NCI-H524 treated with DMSO at 0.1 percent for 48 hours (cell line): Measurements from ENCODE around the gene FGFR2.

Experiments used
- DNase-seq: peaks from one replicate; lab custom pipeline; 2025; lab: John Stamatoyannopoulos, UW

FGFR2 gene

DNA sequence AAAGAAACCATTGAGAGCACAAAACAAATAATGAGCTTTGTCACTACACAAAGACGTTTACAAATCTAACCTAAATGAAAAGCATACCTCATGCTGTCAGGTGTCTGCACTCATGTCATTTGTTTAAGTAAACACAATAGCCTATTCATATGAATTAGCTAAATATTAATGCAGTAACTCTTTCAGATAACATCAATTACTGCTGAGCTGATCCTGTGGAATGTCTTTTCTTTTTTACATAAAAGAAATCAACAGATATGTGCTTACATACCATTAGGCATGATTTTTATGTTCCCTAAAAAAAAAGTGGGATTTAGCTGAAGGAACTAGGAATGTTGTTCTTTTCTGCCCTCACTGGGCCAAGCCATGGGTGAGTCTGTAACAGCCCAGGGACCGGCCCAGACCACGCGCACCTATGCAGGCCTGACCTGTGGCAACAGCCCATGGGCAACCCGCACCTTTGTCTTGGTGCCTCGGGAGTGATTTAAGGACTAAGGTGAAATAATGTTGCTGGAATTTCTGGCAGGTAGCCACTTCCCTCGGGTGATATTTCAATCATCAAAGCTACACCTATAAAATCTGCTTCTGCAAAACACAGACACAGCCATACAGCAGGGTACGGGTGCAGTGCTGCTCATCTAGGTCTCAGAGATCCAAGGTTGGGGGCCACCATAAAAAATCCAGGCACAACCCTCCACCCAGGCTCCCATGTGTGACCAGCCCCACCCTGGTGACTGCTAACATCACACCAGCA is 44.6 kb downstream of the FGFR2 start:
- no peak for DNase-seq

DNA sequence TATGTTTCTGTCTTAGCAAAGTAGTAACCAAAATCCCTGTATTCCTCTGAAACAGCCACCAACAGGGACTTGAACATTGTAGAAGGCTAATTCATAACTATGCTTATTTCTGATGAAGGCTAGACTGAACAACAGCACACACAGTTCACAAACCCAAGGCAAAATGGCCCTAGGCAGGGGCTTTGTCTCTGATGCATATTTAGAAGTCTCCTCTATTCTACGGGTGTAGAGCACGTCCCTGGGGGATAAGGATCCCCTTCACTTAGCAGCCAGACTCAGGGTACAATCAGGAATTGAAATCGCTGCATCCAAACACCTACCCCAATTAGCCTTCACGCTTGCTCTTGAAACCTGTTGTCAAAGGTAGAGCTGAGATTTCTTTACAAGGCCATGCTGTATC is 45.5 kb downstream of the FGFR2 start:
- no peak for DNase-seq

DNA sequence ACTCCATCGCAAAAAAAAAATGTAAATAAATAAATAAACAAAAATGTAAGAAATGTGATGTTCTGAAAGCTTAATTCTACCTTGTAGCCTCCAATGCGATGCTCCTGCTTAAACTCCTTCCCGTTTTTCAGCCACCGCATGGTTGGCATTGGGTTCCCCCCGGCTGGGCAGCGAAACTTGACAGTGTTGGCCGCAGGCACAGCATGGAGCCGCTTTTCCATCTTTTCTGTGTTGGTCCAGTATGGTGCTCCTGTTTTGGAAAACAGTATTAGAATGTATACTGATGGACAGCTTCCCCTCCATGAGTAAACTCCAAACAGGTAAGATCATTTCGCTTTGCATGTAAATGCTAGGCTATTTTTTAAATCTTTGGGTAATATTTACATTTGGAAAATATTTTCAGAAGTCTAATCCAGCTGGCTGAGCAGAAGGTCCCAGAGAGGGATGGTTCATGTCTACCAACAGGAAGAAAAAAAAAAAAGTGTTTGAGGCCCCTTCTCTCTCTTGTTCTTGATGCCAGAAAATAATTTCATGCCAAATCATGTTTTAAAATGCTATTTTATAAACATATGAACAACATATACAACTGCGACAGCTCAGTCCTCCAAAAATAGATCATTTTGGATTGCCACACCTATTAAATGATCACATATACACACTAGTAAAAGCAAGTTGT is 46.9 kb downstream of the FGFR2 start:
- no peak for DNase-seq

DNA sequence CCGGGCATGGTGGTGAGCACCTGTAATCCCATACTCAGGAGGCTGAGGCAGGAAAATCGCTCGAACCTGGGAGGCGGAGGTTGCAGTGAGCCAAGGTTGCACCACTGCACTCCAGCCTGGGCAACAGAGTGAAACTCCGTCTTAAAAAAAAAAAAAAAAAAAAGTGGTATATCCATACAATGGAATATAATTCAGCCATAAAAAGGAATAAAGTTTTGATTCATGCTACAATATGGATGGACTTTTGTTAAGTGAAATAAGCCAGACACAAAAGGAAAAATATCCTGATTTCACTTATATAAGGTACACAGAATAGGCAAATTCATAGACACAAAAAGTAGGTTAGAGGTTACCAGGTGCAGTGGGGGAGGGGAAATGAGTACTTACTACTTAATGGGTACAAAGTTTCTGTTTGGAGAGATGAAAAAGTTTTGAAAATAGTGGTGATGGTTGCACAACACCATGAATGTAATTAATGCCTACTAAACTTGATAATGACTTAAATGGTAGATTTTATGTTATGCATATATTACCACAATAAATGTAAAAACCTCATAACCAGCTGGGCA is 53.9 kb downstream of the FGFR2 start:
- no peak for DNase-seq

DNA sequence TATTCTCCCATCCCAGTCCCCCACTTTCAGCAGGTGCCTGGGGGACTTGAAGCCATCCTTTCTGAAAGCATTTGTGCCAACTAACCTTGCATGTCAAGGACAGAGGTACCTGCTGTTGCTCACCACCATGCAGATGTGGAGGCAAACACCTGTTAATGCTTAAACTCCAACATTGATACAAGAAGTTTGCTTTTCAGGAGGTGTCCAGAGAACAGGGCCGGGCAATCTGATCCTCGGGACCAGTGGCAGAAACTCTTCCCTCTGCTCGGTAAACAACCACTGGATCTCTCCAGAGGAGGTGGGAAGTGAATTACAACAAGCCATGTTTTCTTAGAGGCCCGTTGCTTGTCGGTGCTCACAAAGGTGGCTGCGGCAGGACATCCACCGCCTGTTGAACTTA is 54.7 kb downstream of the FGFR2 start:
- DNase-seq: no peak

DNA sequence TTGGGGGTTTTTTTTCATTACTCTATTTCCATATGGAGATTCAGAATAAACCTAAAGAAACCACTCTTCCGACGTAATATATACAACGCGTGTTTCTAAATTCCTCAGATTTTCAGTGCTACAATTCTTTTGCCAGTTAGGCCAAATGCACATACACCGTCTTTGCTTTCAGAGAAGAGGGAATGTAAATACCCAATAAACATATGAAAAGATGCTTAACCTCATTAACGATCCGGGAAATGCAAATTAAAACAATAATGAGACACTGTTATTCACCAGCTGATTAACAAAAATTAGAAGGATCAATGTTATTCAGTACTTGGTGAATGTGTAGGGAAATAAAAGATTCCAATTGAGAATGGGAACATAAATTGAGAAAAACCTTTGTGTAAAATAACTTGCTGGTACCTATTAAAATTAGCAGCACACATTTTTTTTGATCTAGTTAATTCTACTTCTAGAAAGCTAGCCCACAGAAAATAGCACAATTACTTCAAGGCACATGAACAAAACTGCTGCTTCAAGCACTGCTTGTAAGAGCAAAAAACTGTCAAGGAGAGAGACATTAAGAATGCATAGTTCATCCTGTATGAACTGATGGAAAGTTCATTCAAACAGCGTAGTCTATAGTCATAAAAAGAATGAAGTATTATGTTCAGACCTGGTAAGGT is 56.7 kb downstream of the FGFR2 start:
- DNase-seq: no peak

DNA sequence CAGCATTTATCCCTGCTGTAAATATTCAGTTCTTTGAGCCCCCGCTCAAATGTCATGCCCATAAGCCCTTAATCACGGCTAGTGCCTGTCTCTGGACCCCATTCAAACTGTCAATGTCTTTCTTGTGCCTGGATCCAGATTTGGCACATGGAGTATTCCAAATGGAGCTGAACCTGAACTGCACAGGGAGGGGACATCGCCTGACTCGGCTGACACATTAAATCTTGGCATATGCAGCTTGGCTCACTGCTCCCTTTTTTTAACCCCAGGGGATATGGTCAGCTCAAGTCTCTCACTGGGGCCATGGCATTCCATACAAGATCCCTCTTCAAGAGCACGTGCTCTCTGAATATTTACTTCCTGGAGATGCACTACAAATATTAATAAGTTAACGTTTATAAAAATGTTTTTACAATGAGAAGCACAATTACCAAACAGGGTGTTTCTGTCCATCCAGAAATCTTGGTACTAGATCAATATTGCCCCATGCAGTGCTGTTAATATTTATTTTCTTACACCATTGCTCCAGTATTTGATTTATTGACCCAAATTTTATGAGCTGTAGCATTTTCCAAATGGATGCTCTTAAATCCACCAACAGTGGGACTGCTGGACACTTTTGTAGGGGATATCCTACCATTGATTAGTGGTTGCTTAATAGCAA is 57.4 kb downstream of the FGFR2 start:
- DNase-seq: no peak

DNA sequence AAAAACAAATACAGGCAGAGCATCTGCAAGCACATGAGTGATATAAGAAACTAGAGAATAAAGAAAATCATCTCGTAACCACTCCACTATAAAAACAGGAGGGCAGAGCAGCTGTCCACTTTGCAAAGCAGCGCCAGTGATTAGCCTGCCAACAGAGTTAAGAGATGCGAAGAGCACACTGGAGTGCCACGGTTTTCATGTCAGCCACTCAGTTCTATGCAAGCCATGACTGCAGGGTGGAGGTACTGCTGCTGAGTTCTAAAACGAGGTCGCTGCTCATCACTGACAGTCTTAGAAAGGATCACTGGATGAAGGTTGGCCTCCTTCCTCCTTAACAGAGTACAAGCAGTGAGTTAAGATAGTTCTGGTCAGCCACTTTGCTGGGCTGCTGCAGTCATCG is 58.5 kb downstream of the FGFR2 start:
- DNase-seq: peak; percentile 43

DNA sequence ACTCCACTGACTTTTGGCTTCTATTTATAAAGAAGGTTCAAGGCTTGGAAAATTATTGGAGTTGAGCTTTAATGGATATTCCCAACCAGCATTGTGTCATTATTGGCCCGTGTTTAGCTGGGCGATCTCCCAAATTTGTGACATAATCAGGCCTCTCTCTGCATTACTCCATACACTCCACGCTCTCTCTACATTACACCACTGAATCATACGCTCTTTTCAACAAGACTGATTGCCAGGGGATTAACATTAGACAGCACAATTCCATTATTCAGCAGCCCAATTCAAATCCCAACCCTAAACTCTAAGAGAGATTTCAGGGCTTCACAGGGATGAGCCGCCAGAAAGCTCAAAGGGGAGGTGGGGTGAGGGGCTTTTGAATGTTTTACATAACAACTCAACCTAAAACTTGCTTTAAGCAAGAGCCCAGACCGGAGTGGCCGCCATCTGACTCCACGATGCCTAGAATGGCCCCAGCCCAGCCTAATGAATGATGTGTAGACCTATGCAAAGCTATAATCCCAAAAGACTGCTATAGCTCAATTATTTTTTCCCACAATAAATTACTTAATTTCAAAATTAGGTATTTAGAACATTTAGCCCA is 61.8 kb downstream of the FGFR2 start:
- DNase-seq: no peak

DNA sequence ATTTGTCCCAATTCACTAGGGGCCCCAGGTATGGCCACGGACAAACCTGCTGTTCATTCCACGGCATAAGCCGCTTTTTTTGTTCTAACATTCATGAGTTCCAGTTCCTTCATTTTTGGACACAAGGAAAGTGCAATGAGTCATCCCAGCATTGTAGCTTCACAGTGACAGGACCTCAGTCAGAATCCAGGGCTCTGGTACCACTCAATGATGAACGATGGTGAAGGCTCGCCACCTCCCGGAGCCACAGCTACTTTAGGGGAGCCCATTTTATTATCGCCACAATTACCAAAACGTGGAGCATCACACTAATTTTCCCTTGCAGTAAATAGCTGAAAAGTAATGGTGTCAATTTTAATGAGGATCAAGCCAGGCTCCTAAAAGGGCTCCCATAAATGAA is 62.9 kb downstream of the FGFR2 start:
- no peak for DNase-seq

DNA sequence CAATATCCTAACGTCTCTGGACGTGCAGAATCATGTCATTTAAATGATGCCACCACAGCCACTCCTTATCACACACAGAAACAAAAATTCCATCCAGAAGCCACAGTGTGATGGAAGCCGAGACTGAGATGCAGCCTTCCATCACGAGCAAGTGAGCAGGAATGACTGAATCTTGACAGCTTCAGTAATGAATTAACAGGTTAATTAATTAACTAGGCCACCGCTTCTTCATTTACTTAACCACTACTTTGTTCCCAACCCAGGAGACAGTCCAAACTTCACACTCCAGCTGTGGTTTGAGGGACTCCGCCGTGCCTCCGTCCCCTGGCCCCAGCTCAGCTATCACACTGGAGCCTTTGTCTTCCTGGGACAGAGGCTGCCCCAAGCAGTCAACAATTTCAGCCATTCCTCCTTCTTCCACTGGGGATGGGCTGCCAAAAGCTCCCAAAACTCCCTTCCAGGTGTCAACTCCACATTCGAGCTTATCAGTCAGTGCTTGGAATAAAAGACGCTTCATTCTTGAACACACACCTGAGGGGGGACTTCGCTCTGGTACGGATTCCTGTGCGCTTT is 65.9 kb downstream of the FGFR2 start:
- DNase-seq: no peak

DNA sequence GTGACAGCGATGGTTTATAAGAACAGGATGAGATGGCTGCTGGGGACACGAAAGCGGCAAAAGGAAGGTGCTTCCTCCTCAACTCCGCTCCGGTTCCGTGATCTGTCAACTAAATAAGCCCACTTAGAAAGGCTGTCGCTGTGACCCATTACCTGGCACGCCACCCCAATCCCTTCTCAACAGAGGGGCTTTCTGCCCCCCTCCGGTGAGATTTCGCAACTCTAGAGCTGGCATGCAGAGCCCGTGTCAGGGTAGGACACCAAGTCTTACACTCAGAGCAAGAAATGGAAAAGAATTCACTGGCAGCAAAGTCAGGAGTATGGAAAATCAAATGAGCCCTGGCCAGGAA is 66.4 kb downstream of the FGFR2 start:
- DNase-seq: no peak

DNA sequence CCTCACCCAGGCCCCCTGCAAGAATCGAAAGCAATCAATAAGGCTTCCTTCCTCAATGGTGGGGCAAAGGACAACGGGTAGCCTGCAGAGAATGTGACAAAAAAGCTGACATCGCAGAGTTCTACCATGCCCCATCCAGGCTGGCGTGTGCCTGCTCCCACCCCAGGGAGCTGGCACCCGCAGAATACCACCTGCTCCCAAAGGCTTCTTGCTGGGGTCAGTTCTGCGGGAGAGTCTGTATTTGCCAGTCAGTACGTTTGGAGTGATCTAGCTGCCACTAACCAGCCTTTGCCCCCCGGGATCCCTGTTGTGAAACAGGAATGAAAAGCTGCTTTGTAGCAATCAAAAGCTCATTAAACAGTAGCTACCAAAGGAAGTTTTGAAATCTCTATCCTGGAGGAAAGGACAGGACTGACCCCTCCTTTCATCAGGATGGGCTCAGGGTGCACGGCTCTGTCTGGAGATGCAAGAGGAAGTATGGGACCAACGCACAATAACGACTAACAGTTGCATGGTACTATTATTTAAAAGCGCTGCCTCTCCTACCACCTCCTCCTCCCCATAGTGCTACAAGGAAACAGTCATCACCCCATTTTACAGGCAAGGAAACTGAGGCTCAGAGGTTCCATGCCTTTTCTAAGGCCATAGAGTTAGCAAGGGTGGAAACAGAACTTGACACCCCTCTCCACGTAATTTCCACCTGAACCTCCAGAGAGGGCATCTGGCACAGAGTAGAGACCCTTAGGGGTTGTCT is 67.0 kb downstream of the FGFR2 start:
- no peak for DNase-seq

DNA sequence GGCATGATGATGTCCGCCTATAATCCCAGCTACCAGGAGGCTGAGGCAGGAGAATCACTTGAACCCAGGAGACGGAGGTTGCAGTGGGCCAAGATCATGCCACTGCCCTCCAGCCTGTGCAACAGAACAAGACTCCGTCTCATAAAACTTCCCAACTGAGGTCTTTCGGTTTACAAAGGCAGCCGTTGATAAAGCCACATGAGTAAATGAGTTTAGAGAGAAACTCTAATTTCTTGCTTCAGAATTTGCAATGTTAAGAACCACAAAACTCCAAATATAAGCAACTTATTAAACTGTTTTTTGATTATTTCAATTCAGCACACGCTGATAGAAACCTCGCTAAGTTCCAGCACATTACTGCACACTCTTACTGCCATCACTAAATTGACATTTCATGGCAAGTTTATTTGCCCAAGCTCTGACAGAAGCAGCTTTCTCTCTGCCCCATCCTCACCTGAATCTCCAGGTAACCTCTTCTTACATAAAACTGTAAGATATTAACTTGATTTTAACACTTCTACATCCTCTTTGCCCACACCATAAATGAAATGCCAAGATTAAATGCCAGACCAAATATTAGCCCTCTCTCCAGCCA is 67.7 kb downstream of the FGFR2 start:
- no peak for DNase-seq

DNA sequence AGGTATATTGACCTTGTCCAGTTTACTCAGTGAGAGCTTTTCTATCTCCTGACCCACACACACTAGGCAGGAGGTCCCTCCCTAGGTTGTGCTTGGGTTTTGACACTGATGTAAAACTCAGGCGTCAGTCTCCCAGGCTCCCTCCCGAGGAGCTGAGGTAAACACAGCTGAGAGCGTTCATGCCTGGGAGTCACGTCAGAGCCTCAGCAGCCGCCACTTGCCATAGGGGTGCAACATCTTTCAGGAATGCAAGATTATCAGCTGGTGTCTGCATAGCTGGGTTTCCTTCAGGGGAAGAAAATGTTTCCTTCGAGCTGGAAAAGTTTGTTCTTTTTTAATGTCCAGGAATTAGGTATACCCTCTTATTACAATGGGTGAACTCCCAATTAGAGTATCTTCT is 70.6 kb downstream of the FGFR2 start:
- no peak for DNase-seq

DNA sequence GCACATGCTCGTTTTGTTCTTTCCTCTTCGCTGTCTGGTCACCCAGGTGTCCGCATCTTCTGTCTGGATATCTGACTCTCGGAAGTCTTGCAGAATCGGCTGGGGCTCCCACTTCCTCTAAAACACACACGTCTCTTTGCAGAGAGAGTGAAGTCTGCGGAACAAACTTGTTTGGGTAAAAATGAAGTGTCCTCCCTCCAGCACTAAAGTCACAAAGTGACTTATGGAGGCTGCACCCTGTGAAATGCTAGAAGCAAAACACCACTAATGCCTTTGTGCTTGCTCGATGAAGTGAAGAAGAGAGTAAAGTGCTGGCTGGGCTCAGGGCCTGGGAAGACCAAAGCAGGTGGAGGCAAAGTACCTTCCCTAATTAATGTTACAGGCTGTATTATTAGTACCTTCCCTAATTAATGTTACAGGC is 71.4 kb downstream of the FGFR2 start:
- DNase-seq: no peak

DNA sequence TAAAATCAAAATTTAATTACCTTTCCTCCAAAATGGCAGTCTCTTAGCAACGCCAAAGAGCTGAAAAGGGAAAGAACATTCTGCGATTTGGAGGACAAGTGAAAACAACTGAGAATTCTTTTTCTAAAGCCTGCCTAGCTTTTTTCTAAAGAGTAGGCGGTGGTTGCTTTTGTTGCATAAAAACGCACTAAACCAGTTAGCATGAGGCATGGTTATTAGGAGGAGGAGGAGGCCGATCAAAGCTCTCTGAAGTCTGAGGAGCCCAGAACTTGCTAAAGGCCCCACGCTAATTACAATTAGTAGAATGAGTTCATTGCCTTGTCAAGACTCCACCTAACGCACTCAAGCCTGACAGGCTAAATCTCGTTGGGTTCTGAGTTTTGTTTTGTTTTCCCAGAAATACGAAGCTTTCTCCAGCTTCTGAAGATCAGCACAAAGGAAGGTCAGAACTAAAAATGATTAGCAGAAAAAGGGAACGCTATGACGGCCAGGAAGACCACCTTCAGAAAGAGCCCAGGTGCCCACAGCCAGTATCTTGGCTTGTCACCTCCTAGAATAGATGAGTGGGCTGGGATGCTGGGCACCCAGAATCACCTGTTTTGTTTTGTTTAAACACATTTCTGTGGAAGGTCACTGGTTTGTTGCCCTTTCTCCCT is 72.0 kb downstream of the FGFR2 start:
- no peak for DNase-seq

DNA sequence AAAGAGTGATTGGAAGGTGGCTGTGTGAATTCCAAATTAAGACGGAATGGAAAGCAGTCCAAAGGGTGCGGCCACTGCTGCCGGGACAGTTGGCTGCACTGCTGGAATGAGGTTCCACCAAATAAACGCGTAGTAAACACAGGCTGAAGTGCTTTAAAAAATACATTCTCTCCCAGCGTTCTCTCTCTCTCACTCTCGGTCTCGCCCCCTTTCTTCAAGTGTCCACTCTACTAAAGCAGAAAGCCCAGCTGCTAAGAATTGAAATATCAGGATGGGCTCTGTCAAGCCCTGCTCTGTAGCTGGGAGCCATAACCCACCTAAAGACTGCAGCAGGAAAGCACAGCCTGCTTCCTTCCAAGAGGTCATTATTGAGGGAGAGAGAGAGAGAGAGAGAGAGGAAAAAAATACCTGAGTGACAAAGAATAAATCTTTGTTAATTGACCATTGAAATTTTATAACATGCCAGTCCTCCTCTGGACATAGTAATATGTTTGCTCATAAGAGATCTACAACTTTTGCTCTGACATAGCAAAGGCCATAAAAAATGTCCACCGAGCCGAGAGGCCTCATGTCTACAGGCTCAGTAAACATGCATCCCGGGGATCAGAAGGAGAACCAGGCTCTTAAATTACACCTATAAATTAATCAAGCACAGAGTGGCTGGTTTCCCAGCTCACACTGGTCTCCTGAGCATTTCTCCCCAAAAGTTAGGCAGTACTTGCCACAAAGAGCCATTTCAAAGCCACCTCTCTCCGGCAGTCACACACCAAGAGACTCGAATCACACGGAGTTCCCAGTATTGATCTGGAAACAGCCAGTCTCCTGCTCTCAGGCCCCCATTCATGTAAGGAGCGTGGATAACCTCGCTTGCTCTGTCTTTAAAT is 72.8 kb downstream of the FGFR2 start:
- no peak for DNase-seq
